Pons (tissue), 1 donor: ENCODE data around the gene RIPK4.
A peak's percentile ranks its signal among the peaks of the same experiment; 100 is the strongest.
"Not testable (repeated sequence)": the region's sequence is repeated elsewhere in the genome, so short reads cannot be mapped to it uniquely, and the experiment has no call there.

ENCODE experiments used
- DNase-seq: peaks from one replicate; pipeline ENCODE4 v3.0.0-alpha.2; 2016; ENCODE audit warnings: low spot score

Gene RIPK4

GRCh38 chr21:41714299-41714865, 52.5 kb downstream of the RIPK4 start:
- DNase-seq, result not testable (repeated sequence)

- no peak for DNase-seq
Measured at GRCh38 chr21:41713495-41714281, 53.2 kb downstream of the RIPK4 start.

GRCh38 chr21:41712730-41713129, 54.1 kb downstream of the RIPK4 start:
- DNase-seq, result no peak

GRCh38 chr21:41712201-41712600, 54.7 kb downstream of the RIPK4 start:
- no peak for DNase-seq

- no peak for DNase-seq
Measured at GRCh38 chr21:41711416-41712007, 55.3 kb downstream of the RIPK4 start.

- no peak for DNase-seq
Measured at GRCh38 chr21:41710823-41711160, 56.1 kb downstream of the RIPK4 start.

- DNase-seq, result no peak
Measured at GRCh38 chr21:41709965-41710822, 56.7 kb downstream of the RIPK4 start.

- DNase-seq, result no peak
Measured at GRCh38 chr21:41709166-41709565, 57.7 kb downstream of the RIPK4 start.

GRCh38 chr21:41707960-41708330, 58.9 kb downstream of the RIPK4 start:
- no peak for DNase-seq

- DNase-seq, result no peak
Measured at GRCh38 chr21:41707231-41707959, 59.5 kb downstream of the RIPK4 start.

- DNase-seq, result no peak
Measured at GRCh38 chr21:41706678-41707077, 60.2 kb downstream of the RIPK4 start.

GRCh38 chr21:41706263-41706639, 60.6 kb downstream of the RIPK4 start:
- DNase-seq, result no peak

GRCh38 chr21:41705546-41706262, 61.1 kb downstream of the RIPK4 start:
- no peak for DNase-seq

GRCh38 chr21:41703857-41704501, 62.9 kb downstream of the RIPK4 start:
- DNase-seq, result no peak

GRCh38 chr21:41701749-41702148, 65.1 kb downstream of the RIPK4 start:
- DNase-seq, result no peak

- DNase-seq, result no peak
Measured at GRCh38 chr21:41699311-41699710, 67.5 kb downstream of the RIPK4 start.

- no peak for DNase-seq
Measured at GRCh38 chr21:41698071-41698470, 68.8 kb downstream of the RIPK4 start.

- peak; percentile 88 for DNase-seq
Measured at GRCh38 chr21:41695513-41695912, 71.3 kb downstream of the RIPK4 start.

GRCh38 chr21:41694042-41694441, 72.8 kb downstream of the RIPK4 start:
- DNase-seq, result not testable (repeated sequence)

GRCh38 chr21:41692185-41692565, 74.7 kb downstream of the RIPK4 start:
- DNase-seq, result no peak
